ENCODE data around the gene CLEC2L.

CLEC2L gene

DNA sequence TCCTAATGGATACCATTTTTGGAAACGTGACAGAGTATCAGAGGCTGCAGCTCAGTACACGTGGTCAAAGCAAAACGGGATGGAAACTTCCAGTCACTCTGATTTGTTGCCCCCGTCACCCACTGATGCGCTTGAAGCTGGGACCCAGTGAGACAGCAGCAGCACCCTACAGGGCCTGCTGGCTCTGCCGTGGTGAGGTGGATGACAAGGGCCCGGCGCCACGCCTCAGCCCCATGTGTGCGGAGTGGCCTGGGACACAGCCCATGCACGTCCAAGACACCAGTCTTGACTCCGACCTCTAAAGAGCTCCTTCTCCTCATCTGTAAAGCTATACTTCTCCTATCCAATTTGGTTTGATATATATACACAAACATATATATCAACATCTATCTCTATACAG lies 39.0 kb downstream of the CLEC2L start:
- ATAC-seq (ENCODE audit: insufficient read depth, low read depth) (no peak), DNase-seq (no peak)
- Histone ChIP-seq H3K36me3 (ENCODE audit: insufficient read depth, low read length) (no peaks in the 10 kb centered on the region), H3K27me3 (ENCODE audit: insufficient read depth, low read length, poor library complexity) (no peaks in the 10 kb centered on the region), H2AFZ (ENCODE audit: low read depth, low read length) (no peak overlapping the region), H4K20me1 (ENCODE audit: insufficient read depth, low read length) (no peaks in the 10 kb centered on the region), H3K9ac (ENCODE audit: low read depth, low read length) (no peak overlapping the region), H3K27ac (ENCODE audit: low read length) (no peak overlapping the region), H3K9me3 (ENCODE audit: insufficient read depth, low read length, severe bottlenecking) (no peaks in the 10 kb centered on the region), H3K79me2 (ENCODE audit: insufficient read depth, low read length) (no peaks in the 10 kb centered on the region), H3K4me3 (ENCODE audit: low read depth in 1 of 2, low read length in 2 of 2) (no peak overlapping the region), H3K4me2 (ENCODE audit: insufficient read depth, low read length) (no peak overlapping the region), H3K4me1 (ENCODE audit: insufficient read depth, low read length) (no peaks in the 10 kb centered on the region)
- TF ChIP-seq CTCF (IDR thresholded peaks at IDR 0.05; ENCODE audit: borderline replicate concordance, extremely low read depth, low read length, poor library complexity, severe bottlenecking): no peak
- no peak for TF ChIP-seq EZH2 (IDR thresholded peaks at IDR 0.05; ENCODE audit: borderline replicate concordance, low read depth, low read length, severe bottlenecking)

DNA sequence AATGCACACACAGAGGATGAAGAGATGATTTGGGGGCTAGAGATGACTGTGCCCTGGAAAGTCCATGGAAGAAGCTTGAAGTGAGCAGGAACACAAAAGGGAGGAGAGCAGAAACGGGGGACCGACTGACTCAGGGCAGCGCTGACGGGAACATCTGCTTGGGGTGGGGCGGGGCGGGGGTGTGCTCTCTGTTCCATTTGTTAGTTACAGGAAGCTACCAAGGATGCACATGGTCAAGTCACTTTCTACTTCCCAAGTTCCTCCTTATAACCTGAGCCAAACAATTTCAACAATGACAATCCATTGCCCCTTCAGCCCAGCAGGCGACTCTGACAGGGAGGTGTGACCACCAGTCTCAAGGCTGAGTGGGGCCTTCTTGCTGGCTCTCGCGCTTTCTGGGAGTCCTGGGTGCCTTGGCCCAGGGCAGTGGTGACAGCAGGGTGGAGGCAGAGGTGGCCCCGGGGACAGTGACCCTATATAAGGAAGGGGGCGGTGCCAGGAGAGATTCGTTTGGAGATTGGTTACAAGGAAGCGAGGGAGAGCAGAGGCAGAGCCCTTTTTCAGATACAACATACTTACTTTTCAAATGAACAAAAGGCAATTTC lies 39.6 kb downstream of the CLEC2L start:
- Histone ChIP-seq H3K27me3 (ENCODE audit: insufficient read depth, low read length, poor library complexity) (no peaks in the 10 kb centered on the region), H3K9ac (ENCODE audit: low read depth, low read length) (no peak overlapping the region), H3K36me3 (ENCODE audit: insufficient read depth, low read length) (no peaks in the 10 kb centered on the region), H3K4me3 (ENCODE audit: low read depth in 1 of 2, low read length in 2 of 2) (no peak overlapping the region), H3K79me2 (ENCODE audit: insufficient read depth, low read length) (no peaks in the 10 kb centered on the region), H3K27ac (ENCODE audit: low read length) (no peak overlapping the region), H3K4me1 (ENCODE audit: insufficient read depth, low read length) (no peaks in the 10 kb centered on the region), H3K9me3 (ENCODE audit: insufficient read depth, low read length, severe bottlenecking) (no peaks in the 10 kb centered on the region), H2AFZ (ENCODE audit: low read depth, low read length) (no peak overlapping the region), H4K20me1 (ENCODE audit: insufficient read depth, low read length) (no peaks in the 10 kb centered on the region), H3K4me2 (ENCODE audit: insufficient read depth, low read length) (no peak overlapping the region)
- ATAC-seq (ENCODE audit: insufficient read depth, low read depth) (no peak), DNase-seq (no peak)
- TF ChIP-seq CTCF (IDR thresholded peaks at IDR 0.05; ENCODE audit: borderline replicate concordance, extremely low read depth, low read length, poor library complexity, severe bottlenecking) (no peak), EZH2 (IDR thresholded peaks at IDR 0.05; ENCODE audit: borderline replicate concordance, low read depth, low read length, severe bottlenecking) (no peak)

DNA sequence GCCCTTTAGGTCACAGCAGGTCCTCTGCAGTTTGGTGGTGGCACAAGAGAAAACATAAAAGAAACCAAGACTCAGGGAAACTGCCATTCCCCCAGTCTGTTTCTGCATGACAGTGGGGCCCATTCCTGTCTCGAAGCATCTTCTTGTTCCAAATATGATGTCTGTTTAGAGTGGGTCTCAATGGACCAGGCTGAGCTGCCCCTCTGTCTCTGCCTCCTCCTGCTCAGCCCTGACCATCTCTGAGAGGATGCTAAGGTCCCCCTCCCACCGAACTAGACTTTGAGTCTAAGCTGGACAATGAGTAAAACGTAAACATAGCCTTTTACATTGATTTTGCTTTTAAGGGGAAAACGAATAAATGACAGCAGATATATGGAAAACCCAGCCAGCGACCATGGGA lies 40.4 kb downstream of the CLEC2L start:
- TF ChIP-seq CTCF (IDR thresholded peaks at IDR 0.05; ENCODE audit: borderline replicate concordance, extremely low read depth, low read length, poor library complexity, severe bottlenecking) (no peak), EZH2 (IDR thresholded peaks at IDR 0.05; ENCODE audit: borderline replicate concordance, low read depth, low read length, severe bottlenecking) (no peak)

More for the DNA sequence above, 40.4 kb downstream of the CLEC2L start:
- no peaks in the 10 kb centered on the region for H3K4me1 ChIP-seq (ENCODE audit: insufficient read depth, low read length)
- DNase-seq: no peak
- no peak overlapping the region for H2AFZ ChIP-seq (ENCODE audit: low read depth, low read length)
- H3K79me2 ChIP-seq (ENCODE audit: insufficient read depth, low read length): no peaks in the 10 kb centered on the region
- no peak overlapping the region for H3K4me2 ChIP-seq (ENCODE audit: insufficient read depth, low read length)
- H3K9me3 ChIP-seq (ENCODE audit: insufficient read depth, low read length, severe bottlenecking): no peaks in the 10 kb centered on the region
- no peaks in the 10 kb centered on the region for H3K27me3 ChIP-seq (ENCODE audit: insufficient read depth, low read length, poor library complexity)
- H3K27ac ChIP-seq (ENCODE audit: low read length): no peak overlapping the region
- H3K36me3 ChIP-seq (ENCODE audit: insufficient read depth, low read length): no peaks in the 10 kb centered on the region
- H3K9ac ChIP-seq (ENCODE audit: low read depth, low read length): no peak overlapping the region
- no peak for ATAC-seq (ENCODE audit: insufficient read depth, low read depth)
- no peaks in the 10 kb centered on the region for H4K20me1 ChIP-seq (ENCODE audit: insufficient read depth, low read length)
- H3K4me3 ChIP-seq (ENCODE audit: low read depth in 1 of 2, low read length in 2 of 2): no peak overlapping the region

Data from DND-41 (cell line).